NCI-H226 (cell line): Measurements from ENCODE around the gene ANKRD52.
"Not testable (repeated sequence)": the region's sequence is repeated elsewhere in the genome, so short reads cannot be mapped to it uniquely, and the experiment has no call there.

Experiments
- DNase-seq: peaks from one replicate; pipeline ENCODE4 v3.0.0-alpha.2; 2015

ANKRD52 gene

GRCh38 chr12:56258068-56258819, at the start of gene ANKRD52:
ANKRD52 (minus strand) TSS chr12:56258384; CDS start chr12:56258269, 115 bp downstream.
- DNase-seq = peak; percentile 86

DNA sequence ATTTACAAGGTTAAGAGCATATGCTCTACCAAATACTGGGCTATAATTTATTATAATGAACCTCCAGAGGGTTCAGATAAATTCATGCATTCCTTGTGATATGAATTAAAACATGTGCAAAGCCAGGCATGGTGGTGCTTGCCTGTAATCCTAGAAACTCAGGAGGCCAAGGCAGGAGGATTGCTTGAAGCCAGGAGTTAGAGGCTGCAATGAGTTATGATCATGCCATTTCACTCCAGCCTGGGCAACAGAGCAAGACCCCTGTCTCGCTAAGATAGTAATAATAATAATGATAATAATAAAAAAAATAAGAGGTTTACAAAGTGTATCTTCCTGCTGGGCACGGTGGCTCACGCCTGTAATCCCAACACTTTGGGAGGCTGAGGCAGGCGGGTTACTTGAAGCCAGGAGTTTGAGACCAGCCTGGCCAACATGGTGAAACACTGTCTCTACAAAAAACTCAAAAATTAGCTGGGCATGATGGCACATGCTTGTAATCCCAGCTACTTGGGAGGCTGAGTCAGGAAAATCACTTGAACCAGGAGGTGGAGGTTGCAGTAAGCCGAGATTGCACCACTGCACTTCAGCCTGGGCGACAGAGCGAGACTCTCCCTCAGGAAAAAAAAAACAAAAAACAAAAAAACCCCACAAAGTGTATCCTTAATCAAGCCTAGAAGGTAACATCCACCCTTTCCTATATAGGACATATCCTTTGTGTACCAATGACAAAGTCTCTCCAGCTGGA, 49.2 kb upstream of the ANKRD52 start:
- peak; percentile 0 for DNase-seq

DNA sequence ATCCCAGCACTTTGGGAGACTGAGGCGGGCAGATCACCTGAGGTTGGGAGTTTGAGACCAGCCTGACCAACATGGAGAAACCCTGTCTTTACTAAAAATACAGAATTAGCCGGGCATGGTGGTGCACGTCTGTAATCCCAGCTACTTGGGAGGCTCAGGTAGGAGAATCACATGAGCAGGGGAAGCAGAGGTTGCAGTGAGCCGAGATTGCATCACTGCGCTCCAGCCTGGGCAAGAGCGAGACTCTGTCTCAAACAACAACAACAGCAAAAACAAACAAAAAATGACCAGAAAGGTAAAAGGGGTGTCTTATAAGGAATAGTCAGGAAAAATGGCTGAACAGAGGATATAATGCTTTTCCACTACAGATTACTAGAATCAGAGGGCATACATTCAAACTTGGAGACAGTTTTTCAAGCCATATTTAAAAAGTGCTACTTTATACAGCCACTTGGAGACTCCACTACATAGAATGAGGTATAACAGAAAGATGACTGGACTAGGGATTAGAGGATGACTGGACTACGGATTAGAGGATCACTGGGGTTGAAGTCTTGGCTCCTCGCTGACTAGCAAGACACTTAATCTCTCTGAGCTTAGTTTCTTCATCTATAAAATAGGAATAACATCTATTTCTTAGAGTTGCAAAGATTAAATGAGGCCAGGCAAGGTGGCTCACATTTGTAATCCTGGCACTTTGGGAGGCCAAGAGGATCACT, 46.8 kb upstream of the ANKRD52 start:
- DNase-seq = no peak

GRCh38 chr12:56304276-56304675, 46.1 kb upstream of the ANKRD52 start:
- peak; percentile 1 for DNase-seq

GRCh38 chr12:56300644-56301464, 42.7 kb upstream of the ANKRD52 start:
- DNase-seq = no peak

DNA sequence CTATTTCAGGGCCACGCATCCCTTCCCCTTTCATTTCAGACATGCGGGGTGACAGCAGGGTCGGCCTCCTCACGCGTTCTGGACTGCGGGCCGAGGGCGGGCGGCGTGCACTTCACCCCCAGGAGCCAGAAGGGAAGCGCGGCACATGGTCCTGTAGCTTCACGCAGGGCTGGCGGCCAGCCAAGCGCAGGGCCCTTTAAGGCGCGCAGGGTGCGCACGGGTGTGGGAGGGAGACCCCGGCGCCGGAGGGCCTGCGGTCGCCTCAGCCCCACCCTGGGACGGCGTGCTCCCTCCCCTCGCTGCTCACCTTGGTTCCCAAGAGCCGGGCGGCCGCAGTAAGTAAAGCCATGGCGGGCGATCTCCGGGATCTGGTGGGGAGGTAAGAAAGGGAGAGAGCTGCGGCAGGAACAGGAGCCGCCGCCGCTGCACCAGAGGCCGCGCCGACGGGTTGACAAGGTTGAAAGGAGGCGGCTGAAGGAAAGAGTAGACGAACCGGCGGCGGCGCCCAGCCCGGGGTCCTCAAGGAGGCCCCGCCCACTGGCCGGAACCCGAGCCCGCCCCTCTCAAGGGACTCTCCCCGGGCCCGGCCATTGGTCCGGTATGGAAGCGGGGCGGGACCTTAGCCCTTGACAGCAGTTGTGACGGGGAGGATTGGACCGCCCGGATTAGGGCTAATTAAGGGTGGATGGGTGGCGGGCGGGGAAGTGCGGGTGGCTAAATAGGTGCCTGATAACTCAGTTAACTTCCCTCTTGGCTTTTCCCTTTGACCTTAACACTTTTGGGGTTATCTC, 41.9 kb upstream of the ANKRD52 start, which contains the start of gene CS:
CS (minus strand) TSS at position 478 of the 791 bp plus-strand sequence; CDS start at position 349, 129 bp downstream.
- peak; percentile 99 for DNase-seq

GRCh38 chr12:56299308-56299852, 41.2 kb upstream of the ANKRD52 start:
- DNase-seq = peak; percentile 14

- no peak for DNase-seq
These were observed 40.6 kb upstream of the ANKRD52 start for GRCh38 chr12:56298828-56299227.

GRCh38 chr12:56297400-56297799, 39.2 kb upstream of the ANKRD52 start:
- DNase-seq = no peak

DNA sequence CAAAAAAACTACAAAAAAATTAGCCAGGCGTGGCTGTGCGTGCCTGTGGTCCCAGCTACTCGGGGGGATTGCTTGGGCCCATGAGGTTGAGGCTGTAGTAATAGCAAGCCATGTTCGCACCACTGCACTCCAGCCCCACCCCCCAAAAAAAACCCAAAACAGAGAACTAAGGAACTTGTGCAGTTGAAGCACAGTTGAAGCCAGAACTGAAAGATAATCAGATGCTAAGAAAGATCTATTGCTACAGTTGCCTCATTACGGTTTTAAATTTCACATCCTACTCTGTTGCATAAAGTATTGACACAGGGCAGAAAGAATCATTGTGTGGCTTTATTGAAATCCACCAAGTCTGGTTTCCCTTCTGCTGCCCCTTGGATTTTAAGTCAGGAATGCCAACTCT, 38.1 kb upstream of the ANKRD52 start:
- no peak for DNase-seq

- no peak for DNase-seq
These were observed 35.6 kb upstream of the ANKRD52 start for GRCh38 chr12:56293795-56294194.

GRCh38 chr12:56288705-56289387, 30.7 kb upstream of the ANKRD52 start:
- no peak for DNase-seq

GRCh38 chr12:56286044-56286830, 28.1 kb upstream of the ANKRD52 start:
- DNase-seq = no peak

GRCh38 chr12:56284263-56284662, 26.1 kb upstream of the ANKRD52 start:
- DNase-seq = not testable (repeated sequence)

- no peak for DNase-seq
These were observed 24.4 kb upstream of the ANKRD52 start for GRCh38 chr12:56282579-56282978.

DNA sequence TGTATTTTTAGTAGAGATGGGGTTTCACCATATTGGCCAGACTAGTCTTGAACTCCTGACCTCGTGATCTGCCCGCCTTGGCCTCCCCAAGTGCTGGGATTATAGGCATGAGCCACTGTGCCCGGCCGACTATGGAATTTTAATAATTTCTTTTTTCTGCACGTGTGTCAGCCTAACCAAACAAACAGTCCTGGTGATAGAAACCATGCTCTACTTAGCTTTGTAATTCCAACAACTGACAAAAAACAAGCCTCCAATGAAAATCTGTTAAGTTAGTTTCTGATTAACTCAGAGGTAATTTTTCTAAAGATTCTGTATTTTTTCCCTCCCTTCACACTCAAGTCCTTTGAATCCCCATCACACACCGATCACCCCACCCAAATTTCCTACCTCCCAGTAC, 23.8 kb upstream of the ANKRD52 start:
- DNase-seq = no peak

DNA sequence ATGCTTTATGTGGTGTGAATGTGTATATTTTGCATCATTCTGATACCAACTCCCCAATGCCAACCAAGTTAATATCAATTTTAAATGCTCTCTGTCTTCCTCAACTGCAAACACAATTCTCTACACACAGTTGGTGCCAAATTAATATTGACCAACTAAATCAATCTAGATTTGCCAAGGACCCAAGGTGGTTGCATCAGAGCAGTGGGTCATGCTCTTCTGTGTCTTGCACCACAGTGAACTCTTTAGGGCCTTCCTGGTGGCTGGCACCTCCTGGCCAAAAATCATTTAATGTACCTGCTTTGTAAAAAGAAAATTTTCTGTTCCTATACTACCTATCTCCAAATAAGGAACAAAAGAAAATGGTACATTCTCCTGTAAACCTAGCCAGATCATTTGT, 22.7 kb upstream of the ANKRD52 start:
- no peak for DNase-seq

DNA sequence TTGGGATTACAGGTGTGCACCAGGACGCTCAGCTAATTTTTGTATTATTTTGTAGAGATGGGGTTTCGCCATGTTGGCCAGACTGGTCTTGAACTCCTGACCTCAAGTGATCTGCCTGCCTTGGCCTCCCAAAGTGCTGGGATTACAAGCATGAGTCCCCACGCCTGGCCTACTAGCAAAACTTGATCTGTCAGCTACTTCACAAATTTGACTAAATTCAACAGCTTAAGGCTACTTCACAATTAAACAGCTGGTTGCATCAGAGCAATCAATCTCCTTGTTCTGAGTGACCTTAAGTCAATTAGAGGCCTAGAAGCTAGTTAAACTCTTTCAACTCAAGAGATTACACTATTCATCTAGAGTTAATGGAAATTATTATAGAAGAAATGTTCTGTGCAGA, 20.7 kb upstream of the ANKRD52 start:
- DNase-seq = no peak

DNA sequence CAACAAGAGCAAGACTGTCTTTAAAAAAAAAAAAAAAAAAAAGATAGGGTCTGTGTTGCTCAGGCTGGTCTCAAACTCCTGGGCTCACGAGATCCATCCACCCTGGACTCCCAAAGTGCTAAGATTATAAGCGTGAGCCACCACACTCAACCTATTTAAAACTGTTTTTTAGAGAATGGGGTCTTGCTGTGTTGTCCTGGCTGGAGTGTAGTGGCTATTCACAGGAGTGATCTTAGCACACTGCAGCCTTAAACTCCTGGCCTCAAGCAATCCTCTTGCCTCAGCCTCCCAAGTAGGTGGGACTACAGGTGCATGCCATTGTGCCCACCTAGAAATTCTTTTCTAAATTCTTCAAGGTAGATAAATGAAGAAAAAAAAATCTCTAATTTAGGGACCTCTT, 16.1 kb upstream of the ANKRD52 start:
- DNase-seq = no peak

GRCh38 chr12:56272468-56272867, 14.3 kb upstream of the ANKRD52 start:
- not testable (repeated sequence) for DNase-seq
